GM19397 (cell line): Measurements from ENCODE around the gene WARS2.
A peak's percentile ranks its signal among the peaks of the same experiment; 100 is the strongest.
"Not testable (repeated sequence)": the region's sequence is repeated elsewhere in the genome, so short reads cannot be mapped to it uniquely, and the experiment has no call there.

Source experiments
- ATAC-seq: cut with Tn5 transposase; IDR thresholded peaks from one replicate; pipeline ENCODE4 v1.9.1; 2021; ENCODE audit warnings: mild to moderate bottlenecking, moderate library complexity; ENCODE audit not compliant: unreplicated experiment

Gene WARS2

DNA sequence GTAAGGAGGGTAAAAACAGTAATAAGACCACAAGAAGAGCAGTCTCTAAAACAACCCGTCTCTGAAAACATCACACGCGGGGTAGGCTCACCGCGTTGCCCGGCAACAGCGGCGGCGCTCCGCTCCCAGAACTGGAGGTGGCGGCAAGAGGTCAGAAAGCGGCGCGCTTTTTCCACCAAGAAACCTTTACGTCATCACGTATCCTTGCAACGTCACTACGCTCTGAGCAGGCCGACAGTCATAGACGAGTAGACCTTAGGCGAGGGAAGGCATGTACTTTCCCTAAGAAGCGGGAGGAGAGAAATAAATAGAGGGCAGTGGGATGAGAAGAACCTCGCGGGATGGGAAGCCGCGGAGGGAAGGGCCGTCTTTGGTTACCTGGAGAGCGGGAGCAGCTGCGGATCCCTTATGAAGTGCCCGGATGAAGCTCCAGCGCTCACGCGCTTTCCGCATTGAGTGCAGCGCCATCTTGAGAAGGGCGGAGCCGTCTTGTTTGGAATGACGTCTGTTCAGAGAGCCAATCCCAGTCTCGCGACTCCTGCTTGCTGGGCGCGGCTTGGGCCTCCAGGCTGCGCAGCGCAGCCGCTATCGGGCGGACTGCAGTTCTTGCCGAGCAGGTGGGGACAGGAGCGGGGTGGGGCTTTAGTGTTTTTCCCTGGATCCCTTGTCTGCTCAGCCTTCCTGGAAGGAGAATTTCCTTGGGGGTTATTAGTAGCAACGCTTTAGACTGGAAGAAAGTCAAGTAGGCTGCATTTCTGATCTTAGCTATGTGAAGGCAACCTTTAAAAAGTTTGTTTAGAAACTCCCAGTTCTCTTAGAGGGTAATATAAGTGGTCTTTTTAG is at the start of gene WARS2:
Gene WARS2, minus strand, starts transcription at position 477 of the 843 bp plus-strand sequence. Its CDS starts 9 bp downstream, at position 468.
- ATAC-seq, result peak; percentile 97

GRCh38 chr1:119188926-119189325 is 48.5 kb upstream of the WARS2 start:
- ATAC-seq, result no peak

GRCh38 chr1:119187416-119187815 is 47.0 kb upstream of the WARS2 start:
- no peak for ATAC-seq

GRCh38 chr1:119186471-119186870 is 46.0 kb upstream of the WARS2 start:
- no peak for ATAC-seq

DNA sequence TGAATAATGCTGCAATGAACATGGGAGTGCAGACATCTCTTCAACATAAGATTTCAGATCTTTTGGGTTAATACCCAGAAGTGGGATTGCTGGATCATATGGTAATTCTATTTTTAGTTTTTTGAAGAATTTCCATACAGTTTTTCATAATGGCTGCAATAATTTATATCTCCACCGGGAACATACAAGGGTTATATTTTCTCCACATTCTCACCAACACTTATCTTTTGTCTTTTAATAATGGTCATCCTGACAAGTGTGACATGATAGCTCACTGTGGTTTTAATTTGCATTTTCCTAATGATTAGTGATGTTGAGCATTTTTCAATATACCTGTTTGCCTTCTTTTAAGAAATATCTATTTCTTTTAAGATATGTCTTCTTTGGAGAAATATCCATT is 44.5 kb upstream of the WARS2 start:
- ATAC-seq, result no peak

DNA sequence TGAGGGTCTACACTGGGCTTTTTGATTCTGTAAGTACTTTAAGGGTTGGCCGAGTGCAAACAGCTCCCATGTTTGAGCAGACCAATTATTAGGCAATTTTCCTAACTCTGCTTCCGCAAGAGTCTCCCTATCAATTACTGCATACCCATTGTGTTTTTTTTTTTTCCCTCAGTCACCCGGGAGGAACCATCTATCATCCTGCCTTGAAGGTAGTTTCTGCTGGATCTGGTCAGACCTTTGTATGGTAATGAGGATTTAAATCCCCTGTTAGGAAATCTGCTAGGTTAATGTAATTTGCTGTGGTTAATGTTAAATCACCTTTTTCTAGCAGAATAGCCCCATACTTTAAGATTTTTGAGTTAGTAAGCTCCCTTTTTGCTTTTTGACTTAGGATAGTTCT is 40.8 kb upstream of the WARS2 start:
- ATAC-seq, result no peak

DNA sequence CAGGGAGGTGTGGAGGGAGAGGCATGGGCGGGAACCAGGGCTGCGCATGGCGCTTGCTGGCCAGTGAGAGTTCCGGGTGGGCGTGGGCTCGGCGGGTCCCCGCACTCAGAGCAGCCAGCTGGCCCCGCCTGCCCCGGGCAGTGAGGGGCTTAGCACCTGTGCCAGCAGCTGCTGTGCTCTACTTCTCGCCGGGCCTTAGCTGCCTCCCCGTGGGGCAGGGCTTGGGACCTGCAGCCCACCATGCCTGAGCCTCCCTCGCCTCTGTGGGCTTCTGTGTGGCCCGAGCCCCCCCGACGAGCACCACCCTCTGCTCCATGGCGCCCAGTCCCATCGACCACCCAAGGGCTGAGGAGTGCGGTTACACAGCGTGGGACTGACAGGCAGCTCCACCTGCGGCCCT is 38.6 kb upstream of the WARS2 start:
- no peak for ATAC-seq

GRCh38 chr1:119172927-119173326 is 32.5 kb upstream of the WARS2 start:
- not testable (repeated sequence) for ATAC-seq

GRCh38 chr1:119171381-119172010 is 31.0 kb upstream of the WARS2 start:
- ATAC-seq, result not testable (repeated sequence)

DNA sequence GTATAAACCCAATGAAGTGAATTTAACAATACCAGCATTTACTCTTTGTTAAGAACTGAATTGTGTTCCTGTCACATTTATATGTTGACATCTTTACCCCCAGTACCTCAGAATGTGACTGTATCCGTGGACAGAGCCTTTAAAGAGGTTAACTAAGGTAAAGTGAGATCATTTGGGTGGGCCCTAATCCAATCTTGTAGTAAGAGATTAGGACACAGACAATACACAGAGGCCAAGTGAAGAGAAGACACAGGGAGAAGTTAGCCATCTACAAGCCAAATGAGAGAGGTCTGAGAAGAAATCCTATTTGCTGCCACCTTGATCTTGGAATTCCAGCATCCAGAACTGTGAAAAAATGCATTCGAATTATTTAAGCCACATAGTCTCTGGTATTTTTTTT is 22.9 kb upstream of the WARS2 start:
- ATAC-seq, result no peak

DNA sequence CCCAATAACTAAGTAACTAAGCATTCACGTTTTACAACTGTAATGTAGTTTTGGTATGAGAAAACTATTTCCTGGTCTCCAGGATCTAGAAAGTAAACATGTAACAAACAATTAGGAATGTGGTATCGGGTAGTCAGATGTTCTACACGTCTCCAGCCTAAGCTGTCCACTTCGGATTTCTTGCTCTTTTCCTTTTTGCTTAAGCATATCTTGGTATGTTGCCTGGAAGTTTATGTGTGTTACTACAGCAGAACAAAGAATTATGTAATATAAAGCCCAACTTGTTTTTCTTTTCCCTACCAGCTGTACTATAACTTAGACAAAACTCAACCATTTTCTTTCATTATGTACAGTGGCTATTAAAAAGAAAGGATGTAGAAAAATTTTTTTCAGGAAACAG is 20.4 kb upstream of the WARS2 start:
- ATAC-seq, result no peak

DNA sequence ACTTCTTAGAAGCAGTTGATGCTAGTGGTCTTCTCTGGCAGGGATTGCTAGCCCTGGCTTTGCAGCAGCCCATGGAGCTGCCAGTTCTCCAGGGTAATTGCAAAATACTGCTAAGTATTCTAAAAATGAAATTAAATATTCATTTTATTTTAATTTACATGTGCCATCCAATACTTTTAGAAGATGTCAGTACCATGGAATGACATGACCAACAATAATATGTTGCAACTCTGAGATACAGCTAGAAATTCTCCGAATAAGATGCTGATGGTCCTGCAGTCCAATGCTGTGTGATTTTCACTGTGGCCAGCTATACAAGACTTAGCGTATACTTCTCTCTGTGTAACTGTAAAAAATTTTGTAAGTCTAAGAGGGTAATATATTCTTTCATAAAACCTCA is 20.0 kb upstream of the WARS2 start:
- ATAC-seq, result no peak

- no peak for ATAC-seq
Observed at GRCh38 chr1:119159966-119160365, 19.5 kb upstream of the WARS2 start.

DNA sequence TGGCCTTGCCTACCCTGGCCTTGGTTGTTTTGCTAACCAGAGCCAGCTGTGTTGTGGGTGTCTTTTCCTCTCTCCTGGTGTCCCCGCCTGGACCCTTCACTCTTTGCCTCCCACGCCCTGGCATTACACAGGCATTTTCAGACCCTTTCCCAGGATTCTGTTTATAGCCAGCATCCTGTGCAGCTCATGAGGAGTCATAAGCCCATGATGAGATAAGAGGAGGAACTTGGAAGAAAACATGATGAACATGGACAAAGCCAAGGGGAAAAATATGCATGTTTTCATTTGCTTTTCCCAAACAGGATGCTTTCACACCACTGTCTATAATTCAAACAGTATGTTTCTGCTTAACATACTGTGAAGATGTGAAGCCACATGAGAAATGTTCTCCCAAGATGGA is 18.7 kb upstream of the WARS2 start:
- no peak for ATAC-seq

DNA sequence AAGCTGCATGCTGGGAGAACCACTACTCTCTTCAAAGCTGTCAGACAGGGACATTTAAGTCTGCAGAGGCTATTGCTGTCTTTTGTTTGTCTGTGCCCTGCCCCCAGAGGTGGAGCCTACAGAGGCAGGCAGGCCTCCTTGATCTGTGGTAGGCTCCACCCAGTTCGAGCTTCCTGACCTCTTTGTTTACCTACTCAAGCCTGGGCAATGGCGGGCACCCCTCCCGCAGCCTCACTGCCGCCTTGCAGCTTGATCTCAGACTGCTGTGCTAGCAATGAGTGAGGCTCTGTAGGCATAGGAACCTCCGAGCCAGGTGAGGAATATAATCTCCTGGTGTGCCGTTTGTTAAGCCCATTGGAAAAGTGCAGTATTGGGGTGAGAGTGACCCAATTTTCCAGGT is 16.3 kb upstream of the WARS2 start:
- not testable (repeated sequence) for ATAC-seq

GRCh38 chr1:119155069-119155468 is 14.6 kb upstream of the WARS2 start:
- ATAC-seq, result not testable (repeated sequence)

DNA sequence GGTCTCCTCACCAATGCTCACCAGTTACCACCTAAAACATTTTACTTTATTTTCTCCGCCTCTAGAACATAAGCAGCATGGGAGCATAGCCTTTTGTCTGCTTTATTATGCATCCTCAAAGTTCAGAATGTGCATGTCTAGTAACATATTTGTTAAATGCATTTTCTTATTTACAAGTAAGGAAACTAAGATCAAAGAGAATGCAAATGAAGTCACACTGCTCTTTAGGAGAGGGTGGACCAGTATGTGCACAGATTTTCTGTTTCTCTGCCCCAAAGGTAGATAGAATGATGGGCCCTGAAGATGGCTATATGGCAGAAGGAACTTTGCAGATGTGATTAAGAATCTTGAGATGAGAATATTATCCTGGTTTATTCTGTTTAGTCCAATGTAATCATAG is 9.7 kb upstream of the WARS2 start:
- ATAC-seq, result no peak

DNA sequence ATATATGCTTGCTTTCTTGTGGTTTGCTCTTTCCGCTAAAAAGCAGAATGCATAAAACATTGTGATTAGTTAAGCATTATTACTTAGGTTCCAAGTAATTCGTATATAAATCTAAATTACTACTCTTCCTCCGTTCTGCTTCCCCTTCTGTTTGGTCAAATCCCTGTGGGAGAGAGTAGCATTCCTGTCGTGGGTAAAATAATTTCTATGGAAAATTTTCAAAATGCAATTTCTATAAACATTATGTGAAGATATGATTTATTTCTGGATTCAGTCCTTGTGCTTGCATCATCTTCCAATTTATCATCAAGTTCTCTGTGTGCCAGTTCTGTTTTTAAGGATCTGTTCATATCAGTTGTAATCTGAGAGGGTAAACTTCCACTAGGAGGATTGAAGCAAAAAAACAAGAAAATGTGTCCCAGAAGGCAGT is 7.2 kb upstream of the WARS2 start:
- no peak for ATAC-seq

DNA sequence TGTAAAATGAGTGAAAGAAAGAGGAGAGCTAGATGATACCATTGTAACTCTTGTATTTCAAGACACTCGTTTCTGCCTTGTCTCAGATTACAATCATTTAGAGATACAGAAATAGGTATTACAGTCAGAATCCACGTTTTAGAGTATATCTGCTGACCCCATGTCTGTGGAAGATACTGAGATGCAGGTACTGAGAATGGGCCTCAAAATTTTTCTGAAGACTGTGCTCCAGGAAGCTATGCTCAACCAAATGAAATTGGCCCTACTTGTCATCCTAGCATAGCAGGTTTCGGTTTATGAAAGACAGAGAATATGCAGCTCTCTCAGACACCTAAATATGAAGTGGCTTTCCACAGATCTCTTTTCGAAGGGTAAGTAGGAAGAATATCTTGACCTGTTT is 6.0 kb upstream of the WARS2 start:
- no peak for ATAC-seq

DNA sequence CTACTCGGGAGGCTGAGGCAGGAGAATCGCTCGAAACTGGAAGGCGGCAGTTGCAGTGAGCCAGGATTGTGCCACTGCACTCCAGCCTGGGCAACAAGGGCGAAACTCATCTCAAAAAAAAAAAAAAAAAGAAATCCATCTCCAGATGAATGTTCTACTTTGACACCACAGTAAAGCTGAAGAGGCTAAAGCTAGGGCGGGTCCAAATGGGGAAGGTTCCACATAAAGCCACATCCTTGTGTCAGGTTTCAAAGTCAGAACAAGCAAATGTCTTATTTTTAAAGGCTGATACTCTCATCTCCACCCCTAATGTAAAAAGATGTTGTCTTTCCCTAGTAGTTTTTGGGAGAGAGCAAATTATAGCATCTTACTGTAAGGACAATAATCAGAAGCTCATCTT is 4.4 kb upstream of the WARS2 start:
- ATAC-seq, result no peak

DNA sequence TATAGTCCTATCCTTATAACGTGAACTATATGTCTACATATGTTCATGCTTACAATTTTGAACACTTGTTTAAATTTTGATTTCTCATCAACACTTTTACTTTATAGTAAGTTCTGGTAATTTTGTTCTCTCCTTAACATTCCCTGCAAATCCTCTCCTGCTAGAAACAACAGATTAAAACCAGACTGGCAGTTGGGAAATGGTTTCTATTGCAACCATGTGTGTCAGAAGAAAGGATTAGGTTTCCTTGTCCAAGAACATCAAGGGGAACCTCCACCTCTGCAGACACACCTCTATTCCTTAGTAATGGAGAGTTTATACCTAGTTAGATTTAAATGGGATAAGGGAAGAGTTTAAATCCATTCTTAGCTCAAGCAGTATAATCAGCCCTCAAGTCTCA is 3.3 kb upstream of the WARS2 start:
- ATAC-seq, result no peak

- no peak for ATAC-seq
Observed at GRCh38 chr1:119141660-119142059, 1.2 kb upstream of the WARS2 start.
